GM19372 (cell line): ENCODE measurements around the gene ACTG2.
"Not testable (repeated sequence)": the region's sequence is repeated elsewhere in the genome, so short reads cannot be mapped to it uniquely, and the experiment has no call there.

Experiments used
- ATAC-seq: cut with Tn5 transposase; IDR thresholded peaks from one replicate; pipeline ENCODE4 v1.9.1; 2021; ENCODE audit warnings: mild to moderate bottlenecking, low read depth, moderate library complexity; ENCODE audit not compliant: unreplicated experiment

Gene ACTG2

GRCh38 chr2:73931531-73932500, 39.0 kb downstream of the ACTG2 start:
- ATAC-seq: no peak

GRCh38 chr2:73933194-73933593, 40.4 kb downstream of the ACTG2 start:
- ATAC-seq: no peak

- ATAC-seq: no peak
Observed at GRCh38 chr2:73935641-73936040, 42.8 kb downstream of the ACTG2 start.

- ATAC-seq: no peak
Observed at GRCh38 chr2:73937103-73937885, 44.5 kb downstream of the ACTG2 start.

- ATAC-seq: no peak
Observed at GRCh38 chr2:73937899-73938298, 45.1 kb downstream of the ACTG2 start.

GRCh38 chr2:73938718-73939352, 46.0 kb downstream of the ACTG2 start:
- ATAC-seq: no peak

GRCh38 chr2:73939419-73939818, 46.6 kb downstream of the ACTG2 start:
- no peak for ATAC-seq

- not testable (repeated sequence) for ATAC-seq
Observed at GRCh38 chr2:73940066-73940465, 47.3 kb downstream of the ACTG2 start.

- no peak for ATAC-seq
Observed at GRCh38 chr2:73942664-73943063, 49.9 kb downstream of the ACTG2 start.

GRCh38 chr2:73944714-73945113, 51.9 kb downstream of the ACTG2 start:
- no peak for ATAC-seq

GRCh38 chr2:73946215-73946614, 53.4 kb downstream of the ACTG2 start:
- no peak for ATAC-seq

- ATAC-seq: no peak
Observed at GRCh38 chr2:73946666-73947065, 53.9 kb downstream of the ACTG2 start.

GRCh38 chr2:73947412-73948018, 54.7 kb downstream of the ACTG2 start:
- no peak for ATAC-seq

GRCh38 chr2:73949802-73950201, 57.0 kb downstream of the ACTG2 start:
- no peak for ATAC-seq

GRCh38 chr2:73952499-73953446, 60.0 kb downstream of the ACTG2 start:
- no peak for ATAC-seq

- no peak for ATAC-seq
Observed at GRCh38 chr2:73956218-73956865, 63.5 kb downstream of the ACTG2 start.

- no peak for ATAC-seq
Observed at GRCh38 chr2:73961274-73961673, 68.5 kb downstream of the ACTG2 start.

GRCh38 chr2:73961823-73962615, 69.2 kb downstream of the ACTG2 start:
- ATAC-seq: no peak
